HG02588 (cell line): ENCODE measurements around the gene BEND7.
"Not testable (repeated sequence)": the region's sequence is repeated elsewhere in the genome, so short reads cannot be mapped to it uniquely, and the experiment has no call there.

Experiments used
- ATAC-seq: cut with Tn5 transposase; IDR thresholded peaks from one replicate; pipeline ENCODE4 v1.9.1; 2021; ENCODE audit warnings: mild to moderate bottlenecking, moderate library complexity; ENCODE audit not compliant: unreplicated experiment

Gene BEND7

GRCh38 chr10:13425397-13425796 is 103.4 kb downstream of the BEND7 start:
- no peak for ATAC-seq

GRCh38 chr10:13422800-13423199 is 106.0 kb downstream of the BEND7 start:
- ATAC-seq: no peak

- no peak for ATAC-seq
These were observed 107.4 kb downstream of the BEND7 start for GRCh38 chr10:13421382-13421917.

- ATAC-seq: no peak
These were observed 108.1 kb downstream of the BEND7 start for GRCh38 chr10:13420532-13421307.

GRCh38 chr10:13417459-13418126 is 111.2 kb downstream of the BEND7 start:
- ATAC-seq: no peak

GRCh38 chr10:13416760-13417159 is 112.1 kb downstream of the BEND7 start:
- ATAC-seq: no peak

- no peak for ATAC-seq
These were observed 114.0 kb downstream of the BEND7 start for GRCh38 chr10:13414855-13415254.

GRCh38 chr10:13414137-13414536 is 114.7 kb downstream of the BEND7 start:
- ATAC-seq: no peak

- ATAC-seq: no peak
These were observed 115.9 kb downstream of the BEND7 start for GRCh38 chr10:13412894-13413293.

- ATAC-seq: no peak
These were observed 124.0 kb downstream of the BEND7 start for GRCh38 chr10:13404791-13405190.

- ATAC-seq: no peak
These were observed 124.5 kb downstream of the BEND7 start for GRCh38 chr10:13404305-13404759.

- not testable (repeated sequence) for ATAC-seq
These were observed 125.4 kb downstream of the BEND7 start for GRCh38 chr10:13403426-13403825.

GRCh38 chr10:13402021-13402420 is 126.8 kb downstream of the BEND7 start:
- no peak for ATAC-seq

GRCh38 chr10:13401142-13401541 is 127.7 kb downstream of the BEND7 start:
- ATAC-seq: no peak

- ATAC-seq: no peak
These were observed 128.4 kb downstream of the BEND7 start for GRCh38 chr10:13400196-13400965.

- no peak for ATAC-seq
These were observed 129.1 kb downstream of the BEND7 start for GRCh38 chr10:13399752-13400151.

GRCh38 chr10:13399236-13399635 is 129.6 kb downstream of the BEND7 start:
- ATAC-seq: no peak

- no peak for ATAC-seq
These were observed 131.8 kb downstream of the BEND7 start for GRCh38 chr10:13397052-13397451.

GRCh38 chr10:13396369-13396768 is 132.4 kb downstream of the BEND7 start:
- ATAC-seq: no peak

- ATAC-seq: no peak
These were observed 133.3 kb downstream of the BEND7 start for GRCh38 chr10:13395540-13395939.

GRCh38 chr10:13393640-13394039 is 135.2 kb downstream of the BEND7 start:
- ATAC-seq: no peak
